Dedifferentiated amniotic fluid mesenchymal stem cell (primary cell): ENCODE results near the gene CNOT2.
"Not testable (repeated sequence)": the region's sequence is repeated elsewhere in the genome, so short reads cannot be mapped to it uniquely, and the experiment has no call there.

Source experiments
- DNase-seq: peaks from one replicate; pipeline ENCODE4 v3.0.0-alpha.2; 2016; ENCODE audit errors: extremely low spot score

CNOT2 gene

DNA sequence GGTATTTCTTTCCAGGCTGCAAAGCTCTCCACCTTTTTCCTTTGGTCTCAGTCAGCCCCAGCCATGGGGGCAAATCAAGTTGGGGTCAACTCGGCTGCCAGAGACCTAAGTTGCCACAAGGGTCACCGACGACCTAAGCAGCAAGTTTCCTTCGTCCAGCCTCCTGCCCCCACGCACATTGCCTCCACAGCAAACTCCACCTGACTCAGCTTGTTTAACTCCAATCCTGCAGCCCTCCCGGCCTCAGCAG, 122.1 kb downstream of the CNOT2 start:
- no peak for DNase-seq

DNA sequence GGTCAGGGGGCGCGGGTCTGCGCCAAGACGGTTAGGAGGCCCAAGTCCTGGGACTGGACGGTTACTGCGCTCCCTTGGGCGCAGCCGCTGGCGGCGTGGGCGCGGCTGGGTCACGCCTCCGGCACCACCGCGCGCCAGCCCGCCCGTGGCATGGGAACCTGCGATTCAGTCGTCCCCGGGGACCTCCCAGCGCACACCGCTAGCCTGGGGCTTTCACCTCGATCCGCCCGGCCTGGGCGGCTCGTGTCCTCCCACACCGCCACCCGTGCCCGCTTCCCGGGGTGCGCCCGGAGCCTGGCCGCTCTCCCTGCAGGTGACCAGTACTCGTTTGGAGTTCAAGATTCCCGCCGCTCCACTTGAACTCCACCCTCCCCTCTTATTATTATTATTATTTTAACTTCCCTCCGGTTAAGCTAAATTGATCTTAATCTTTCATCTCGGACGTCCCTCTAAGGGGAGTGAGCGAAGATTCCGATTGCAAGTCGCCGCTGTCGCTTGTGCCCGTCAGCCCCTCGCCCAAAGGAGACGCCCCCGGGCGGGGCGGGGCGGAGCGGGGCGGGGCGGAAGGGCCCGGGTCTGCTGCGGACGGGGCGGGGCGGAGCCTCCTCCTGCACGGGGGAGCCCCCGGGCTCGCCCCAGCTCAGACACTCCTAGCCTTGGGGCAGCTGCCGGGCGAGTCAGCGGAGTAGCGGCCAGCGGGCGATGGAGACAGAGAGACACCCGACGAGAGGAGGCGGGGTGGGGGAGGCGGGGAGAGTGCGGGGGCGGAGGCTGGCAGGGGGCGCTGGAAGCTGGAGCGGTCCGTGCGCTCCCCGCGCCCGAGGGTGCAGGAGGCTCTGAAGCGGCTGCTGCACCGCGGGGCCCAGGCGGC, 122.7 kb downstream of the CNOT2 start, which contains the start of gene KCNMB4:
Gene KCNMB4, plus strand, starts transcription at position 643 of the 871 bp plus-strand sequence. CDS start 445 bp downstream, outside the sequence.
- no peak for DNase-seq

DNA sequence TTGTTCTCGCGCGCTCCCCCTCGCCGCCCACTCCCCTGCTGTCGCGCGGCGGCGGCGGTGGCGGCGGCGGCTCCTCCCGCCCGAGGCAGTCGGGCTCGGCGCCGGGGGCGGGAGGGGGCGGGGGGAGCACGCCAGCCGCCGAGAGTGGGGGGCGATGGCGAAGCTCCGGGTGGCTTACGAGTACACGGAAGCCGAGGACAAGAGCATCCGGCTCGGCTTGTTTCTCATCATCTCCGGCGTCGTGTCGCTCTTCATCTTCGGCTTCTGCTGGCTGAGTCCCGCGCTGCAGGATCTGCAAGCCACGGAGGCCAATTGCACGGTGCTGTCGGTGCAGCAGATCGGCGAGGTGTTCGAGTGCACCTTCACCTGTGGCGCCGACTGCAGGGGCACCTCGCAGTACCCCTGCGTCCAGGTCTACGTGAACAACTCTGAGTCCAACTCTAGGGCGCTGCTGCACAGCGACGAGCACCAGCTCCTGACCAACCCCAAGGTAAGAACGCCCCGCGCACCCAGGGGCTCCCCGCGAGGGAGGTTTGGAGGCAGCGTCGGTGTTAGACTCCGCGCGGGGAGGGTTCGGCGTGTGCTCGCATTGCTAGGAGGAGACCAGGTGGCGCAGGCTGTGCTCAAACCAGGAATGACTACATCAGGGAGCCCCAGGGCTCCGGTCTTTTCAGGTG, 123.5 kb downstream of the CNOT2 start:
- no peak for DNase-seq

DNA sequence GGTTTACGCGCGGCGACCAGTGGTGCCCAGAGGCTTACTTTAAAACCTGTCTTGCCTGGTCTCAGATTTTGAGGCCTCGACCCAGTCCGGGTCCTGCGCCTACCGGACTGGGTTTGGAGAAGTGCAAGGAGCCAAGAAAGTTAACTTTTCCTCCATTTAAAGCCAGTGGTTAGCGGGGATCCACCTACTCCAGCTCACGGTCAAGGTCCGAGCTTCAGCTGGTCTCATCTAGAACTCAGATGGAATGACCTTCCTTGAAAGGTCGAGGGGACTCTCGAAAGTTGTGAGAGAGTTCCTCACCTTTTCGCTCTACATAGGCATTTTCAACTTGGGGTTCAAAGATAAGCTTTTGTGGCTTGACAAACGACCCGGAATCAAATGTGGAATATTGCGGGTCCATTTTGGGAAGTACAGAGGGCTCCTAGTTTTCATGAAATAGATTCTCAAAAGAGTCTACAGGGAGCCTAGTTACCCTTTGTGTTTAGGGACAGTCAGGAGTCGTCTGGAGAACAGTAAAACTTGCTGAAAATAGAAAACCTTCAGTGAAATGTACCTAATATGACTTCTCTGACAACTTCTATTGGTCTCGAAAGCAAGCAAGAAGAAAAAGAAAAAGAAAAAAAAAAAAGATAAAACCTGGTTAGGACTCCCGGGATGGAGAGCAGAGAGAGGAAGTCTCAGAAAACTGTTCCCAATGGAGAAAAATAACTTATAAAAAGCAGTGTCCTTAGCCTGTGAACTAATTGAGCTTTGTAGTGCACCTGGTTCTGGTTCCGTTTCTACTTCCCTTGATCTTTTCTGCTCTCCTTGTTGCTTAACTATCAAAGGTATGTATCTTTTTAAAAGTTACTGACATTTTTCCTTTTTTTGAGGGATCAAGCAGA, 124.3 kb downstream of the CNOT2 start:
- no peak for DNase-seq

DNA sequence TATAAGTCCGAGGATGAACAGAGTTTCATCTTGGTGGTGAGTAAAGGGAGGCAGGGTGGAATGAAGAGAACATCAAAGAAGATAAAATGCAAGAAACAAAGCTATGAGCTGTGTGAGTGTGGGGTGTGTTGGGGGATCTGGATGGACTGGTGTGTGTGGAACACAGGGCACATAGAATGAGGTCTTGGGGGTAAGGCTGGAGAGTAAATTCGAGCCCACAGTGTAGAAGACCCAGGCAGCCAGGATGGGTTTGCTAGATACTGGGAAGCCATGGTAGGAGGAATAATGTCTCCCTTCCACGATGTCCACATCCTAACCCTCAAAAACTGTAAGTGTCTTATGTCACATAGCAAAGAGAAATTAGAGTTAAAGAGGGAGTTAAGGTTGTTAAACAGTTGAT, 129.6 kb downstream of the CNOT2 start:
- no peak for DNase-seq

DNA sequence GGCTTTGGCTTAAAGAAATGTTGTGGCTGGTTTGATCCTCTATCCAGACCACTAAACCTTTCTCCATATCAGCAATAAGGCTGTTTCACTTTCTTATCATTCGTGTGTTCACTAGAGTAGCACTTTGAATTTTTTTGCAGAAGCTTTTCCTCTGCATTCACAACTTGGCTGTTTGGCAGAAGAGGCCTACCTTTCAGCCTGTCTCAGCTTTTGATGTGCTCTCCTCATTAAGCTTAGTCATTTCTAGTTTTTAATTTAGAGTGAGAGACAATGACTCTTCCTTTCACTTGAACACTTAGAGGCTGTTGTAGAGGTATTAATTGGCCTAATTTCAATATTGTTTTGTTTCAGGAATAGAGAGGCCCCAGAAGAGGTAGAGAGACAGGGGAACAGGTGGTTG, 136.6 kb downstream of the CNOT2 start:
- DNase-seq: no peak

DNA sequence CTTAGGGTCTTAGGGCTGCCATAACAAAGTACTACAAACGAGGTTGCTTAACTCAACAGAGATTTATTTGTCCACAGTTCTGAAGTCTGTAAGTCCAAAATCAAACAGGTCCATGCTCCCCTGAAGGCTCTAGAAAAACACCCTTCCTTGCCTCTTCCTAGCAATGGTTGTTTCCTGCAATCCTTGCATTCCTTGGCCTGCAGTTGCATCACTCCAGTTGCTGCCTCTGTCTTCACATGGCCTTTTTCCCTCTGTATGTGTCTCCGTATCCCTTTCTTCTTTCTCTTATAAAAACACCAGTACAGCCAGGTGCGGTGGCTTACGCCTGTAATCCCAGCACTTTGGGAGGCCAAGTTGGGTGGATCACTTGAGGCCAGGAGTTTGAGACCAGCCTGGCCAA, 140.3 kb downstream of the CNOT2 start:
- DNase-seq: no peak

DNA sequence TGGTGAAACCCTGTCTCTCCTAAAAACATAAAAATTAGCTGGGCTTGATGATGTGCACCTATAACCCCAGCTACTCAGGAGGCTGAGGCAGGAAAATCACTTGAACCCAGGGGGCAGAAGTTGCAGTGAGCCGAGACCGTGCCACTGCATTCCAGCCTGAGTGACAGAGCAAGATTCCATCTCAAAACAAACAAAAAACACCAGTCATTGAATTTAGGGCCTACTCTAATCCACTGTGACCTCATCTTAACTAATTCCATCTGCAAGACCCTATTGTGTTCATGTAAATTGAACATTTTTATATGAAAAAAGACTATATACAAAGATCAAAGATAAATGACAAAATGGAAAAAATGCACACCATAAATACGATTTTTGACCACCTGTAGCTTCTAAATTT, 140.7 kb downstream of the CNOT2 start:
- no peak for DNase-seq

DNA sequence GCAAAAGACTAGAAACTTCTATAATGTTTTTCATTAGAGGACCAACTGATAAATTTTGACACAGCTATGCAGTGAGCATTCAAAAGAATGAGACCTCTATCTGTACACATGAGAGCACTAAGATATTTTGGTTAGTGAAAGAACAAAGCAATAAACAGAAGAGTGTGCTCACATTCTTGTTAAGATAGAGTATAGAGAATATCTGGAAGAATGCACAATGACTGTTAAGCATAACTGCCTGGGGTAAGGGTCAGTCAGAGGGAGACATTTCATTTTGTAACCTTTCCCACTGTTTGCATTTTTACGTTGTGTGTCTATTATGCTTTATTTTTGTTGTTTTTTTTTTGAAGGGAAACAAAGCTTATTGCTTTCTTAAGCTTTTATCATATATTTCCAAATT, 143.5 kb downstream of the CNOT2 start:
- DNase-seq: no peak

DNA sequence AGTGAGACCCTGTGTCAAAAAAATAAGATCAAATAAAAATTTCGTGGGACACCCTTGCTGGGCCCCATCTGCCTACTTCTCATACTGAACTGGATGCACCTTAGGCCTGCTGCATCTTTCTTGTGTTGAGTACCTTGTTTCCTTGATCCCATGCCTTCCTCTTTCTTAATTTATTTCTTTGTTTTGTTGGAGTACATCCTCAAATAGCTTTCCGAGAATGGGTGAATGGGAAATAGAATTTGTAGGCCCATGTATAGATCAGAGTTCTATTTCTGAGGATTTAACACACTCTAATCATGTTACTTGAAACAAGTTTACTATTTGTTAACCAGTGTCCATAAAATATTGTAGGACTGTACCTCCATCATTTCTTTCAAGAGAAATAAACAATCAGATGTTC, 146.4 kb downstream of the CNOT2 start:
- no peak for DNase-seq

DNA sequence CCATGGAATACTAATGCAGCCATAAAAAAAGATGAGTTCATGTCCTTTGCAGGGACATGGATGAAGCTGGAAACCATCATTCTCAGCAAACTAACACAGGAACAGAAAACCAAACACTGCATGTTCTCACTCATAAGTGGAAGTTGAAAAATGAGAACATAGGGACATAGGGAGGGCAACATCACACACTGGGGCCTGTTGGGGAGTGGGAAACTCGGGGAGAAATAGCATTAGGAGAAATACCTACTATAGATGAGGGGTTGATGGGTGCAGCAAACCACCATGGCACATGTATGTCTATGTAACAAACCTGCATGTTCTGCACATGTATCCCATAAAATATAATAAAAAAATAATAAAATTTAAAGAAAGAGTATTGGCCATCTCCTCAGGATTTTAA, 149.4 kb downstream of the CNOT2 start:
- not testable (repeated sequence) for DNase-seq

DNA sequence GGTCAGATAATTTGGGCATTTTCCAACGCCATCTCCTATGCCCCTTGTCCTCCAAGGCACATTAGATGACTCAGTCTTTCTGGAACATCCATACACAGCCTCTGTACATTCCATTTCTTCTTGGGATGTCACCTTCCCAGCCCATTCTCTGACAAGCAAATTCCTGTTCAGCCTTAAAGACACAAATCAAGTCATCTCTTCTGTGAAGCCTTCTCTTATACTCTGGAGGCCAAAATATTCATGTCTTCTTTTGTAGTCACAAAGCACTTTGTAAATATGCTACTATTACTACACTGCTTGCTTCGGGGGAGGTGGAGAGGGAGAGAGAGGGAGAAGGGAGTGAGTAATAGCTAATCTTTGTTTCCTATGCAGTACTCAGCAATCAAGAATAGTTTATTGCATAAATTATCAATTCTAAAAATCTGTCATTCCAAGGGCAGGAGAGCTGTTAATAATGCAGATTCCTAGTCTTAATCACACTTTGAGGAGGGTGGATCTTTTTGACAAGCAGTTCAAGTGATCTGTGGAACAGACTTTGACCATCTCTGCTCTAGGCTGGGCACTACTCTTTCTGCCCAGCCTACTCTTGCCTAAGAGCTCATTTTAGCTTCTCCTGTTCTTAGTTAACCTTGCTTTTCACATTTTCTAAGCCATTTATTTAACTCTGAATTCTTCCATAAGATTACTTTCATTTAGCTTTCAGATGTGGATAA, 150.7 kb downstream of the CNOT2 start:
- DNase-seq: no peak

DNA sequence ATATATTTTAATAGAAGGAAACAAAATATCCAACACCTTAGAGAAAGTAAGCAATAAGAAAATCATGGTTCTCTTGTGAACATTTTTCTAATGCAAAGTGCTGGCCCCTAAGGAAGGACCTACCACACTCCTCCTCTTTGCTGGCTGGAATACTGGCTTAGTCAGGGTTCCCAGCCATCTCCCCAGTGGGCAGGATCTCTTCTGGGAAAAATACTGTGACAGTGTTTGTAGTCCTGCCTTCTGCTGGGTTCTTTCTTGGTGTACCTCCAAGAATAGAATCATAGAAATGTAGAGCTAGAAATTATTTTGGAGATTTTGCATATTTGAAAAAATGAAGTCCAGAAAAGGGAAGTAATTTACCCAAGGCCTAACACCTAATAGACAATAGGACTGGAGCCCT, 154.8 kb downstream of the CNOT2 start:
- DNase-seq: no peak

DNA sequence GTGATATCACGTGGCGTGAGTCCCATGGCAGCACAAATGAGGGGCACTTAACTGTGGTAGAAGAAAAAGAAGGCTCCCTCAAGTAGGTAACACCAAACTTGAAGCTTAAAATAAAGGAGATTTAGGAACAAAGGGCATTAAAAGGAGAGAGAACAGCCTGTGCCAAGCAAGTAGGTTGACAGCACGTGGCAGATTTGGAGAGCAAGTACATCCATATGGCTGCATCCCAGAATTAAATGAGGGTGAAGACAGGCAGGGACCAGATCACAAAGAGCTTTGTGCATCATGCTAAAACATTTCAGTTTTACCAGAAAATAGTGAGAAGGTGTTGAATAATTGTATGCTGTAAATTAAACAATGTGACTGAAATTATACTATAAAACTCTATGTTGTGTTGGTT, 155.6 kb downstream of the CNOT2 start:
- no peak for DNase-seq

DNA sequence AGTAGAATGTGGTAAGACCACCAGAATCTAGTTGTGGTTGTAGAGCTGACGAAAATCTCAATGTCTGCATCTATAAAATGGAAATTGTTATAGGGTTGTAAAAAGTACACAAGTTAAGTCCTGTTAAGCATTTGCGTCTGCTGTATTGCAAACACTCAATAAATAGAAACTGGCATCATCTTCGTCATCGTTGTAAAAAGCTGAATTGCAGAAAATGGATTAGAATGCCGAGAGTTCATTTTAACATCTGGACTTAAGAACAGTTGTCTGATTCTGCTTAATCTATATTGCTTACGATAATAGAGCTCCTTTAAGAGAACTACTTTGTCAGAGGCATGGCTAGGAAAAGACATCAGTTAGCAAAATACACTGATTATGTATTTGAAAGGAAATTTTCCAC, 156.1 kb downstream of the CNOT2 start:
- DNase-seq: no peak

DNA sequence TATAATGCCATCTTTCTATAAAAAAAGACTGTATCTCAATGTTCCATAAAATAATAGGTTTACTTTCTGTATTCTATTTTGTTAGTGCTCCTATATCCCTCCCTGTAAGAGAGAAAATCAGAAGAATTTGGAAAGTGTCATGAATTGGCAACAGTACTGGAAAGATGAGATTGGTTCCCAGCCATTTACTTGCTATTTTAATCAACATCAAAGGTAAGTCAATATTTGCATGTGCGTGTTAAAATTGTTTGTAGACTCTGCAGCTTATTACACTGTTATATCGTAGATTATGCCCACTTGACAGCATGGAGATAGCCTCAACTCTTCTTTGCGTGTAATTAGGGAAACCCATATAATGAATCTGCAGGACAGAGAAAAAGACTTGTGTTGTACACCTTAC, 156.9 kb downstream of the CNOT2 start:
- DNase-seq: no peak

DNA sequence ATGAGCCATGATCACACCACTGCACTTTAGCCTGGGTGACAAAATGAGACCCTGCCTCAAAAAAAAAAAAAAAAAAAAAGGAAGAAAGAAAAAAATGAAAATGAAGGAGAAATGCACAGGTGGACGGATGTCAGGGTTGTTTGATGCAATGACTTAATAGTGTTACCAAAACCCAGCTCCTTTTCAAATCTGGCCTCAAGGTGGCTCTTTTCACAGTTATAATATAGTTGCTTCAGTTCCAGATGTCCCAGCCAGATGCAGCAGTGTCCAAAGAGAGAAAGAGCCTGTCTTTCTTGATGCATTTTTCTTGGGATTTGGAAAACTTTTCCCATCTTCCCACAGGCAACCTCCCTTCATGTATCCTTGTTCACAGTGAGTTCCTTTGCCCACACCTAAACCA, 159.4 kb downstream of the CNOT2 start:
- no peak for DNase-seq

DNA sequence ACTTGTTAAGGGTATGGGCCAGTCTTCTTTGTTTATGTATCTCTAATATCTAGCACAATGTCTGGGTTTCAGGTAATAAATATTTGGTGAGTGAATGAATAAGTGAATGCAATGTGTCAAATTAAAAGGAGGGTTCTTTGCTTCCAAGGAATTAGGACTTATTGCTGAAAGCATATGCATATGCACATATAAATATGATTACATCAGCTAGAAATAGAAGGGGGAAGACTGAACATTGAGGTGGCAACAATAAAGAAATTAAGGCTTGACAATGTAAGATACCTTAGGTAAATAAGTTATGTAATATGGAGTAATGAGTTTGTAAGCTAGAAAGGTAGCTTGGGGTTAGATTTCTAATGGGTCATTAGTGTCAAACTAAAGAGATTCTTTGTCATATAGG, 160.6 kb downstream of the CNOT2 start:
- DNase-seq: no peak
